Stimulated activated CD8-positive, alpha-beta memory T cell treated with anti-CD3 and anti-CD28 coated beads, Interleukin-2, amount 100 ng/mL, for 1 hour (primary cell): ENCODE data around the gene SUCLG2.

Experiments used
- DNase-seq, 2 donors: peaks; one replicate each; pipeline ENCODE4 v3.0.0-alpha.2; 2020; ENCODE audit warnings: low read depth in 2 of 2

Gene SUCLG2

DNA sequence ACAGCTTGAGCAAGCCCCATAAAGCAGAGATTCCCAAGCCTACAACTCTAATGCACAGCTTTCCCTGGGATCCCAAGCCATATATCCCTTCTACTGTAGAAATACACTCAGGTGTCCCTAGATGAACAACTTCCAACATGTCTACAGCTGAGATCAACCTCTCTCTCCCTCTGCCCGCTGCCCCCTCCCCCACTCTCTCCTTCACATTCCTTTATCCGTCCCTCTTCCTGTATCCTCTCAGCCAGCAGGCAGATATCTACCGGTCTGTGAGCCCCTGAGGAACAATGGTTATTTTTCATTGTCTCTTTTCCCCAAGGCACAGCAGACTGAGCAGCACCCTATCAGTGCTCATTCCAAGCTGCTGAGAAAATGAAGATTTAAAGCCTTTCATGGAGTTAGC lies 138.6 kb downstream of the SUCLG2 start:
- DNase-seq = no peak

DNA sequence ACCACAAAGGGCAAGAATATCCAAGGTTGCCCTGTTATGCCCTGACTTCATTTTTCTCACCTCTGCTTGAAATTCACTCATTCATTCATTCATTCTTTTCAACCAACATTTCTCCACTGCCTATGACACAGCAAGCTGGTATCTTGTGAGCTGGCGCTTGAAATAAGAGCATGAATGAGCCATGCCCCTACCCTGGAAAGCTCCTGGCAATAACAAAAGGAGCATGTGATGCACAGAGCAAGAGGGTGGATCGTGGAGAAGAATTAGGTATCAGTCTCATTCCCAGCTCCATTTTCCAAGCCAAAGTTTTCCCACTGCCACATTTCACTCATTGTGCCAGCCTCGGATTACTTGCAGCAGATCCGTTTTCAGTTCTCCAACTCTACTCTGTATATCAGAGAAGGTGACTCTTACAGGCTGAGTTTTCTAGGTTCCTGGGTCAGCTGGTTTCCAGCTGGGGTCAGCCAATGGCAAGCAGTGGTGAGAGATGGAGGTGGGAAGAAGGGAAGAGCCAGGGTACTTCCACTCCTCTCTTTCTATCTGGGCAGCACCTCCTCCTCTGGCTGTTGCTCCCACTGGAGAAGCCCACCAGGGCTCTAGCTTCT lies 144.8 kb downstream of the SUCLG2 start:
- DNase-seq = no peak

DNA sequence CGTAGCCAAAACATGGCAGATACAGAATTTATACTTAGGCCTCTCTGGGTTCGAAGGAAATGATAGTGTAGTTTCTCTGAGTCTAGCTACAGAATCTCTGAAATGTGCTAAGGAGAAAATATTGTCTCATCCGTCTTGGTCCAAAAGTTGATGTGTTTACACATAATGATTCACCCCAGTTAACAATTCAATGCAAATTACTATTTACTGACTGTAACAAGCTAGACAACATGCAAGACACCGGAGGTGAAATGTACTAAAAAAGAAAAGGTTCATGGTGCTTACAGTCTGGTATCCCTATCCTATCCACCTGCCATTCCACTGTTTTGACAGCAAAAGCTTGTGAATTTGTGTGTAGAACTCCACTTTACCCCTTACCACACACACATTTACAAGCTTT lies 146.8 kb downstream of the SUCLG2 start:
- no peak for DNase-seq

DNA sequence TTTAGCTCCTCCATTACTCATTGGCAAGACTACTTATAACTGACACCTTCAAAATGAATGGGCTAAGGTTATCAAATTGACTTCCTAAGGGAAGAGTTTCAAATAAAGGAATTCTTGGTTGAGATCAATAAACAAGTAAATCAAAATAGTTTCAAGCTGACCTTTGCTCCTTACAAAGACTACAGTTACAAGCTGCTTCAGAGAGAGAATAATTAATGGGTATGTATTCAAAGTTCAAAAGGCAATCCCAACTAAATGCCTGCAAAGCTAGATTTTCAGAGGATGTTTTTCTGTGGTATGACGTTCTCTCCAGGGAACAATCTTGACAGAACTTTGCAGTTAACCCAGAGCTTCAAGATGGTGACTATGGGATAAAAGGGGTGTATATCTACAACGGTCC lies 153.7 kb downstream of the SUCLG2 start:
- DNase-seq = no peak

DNA sequence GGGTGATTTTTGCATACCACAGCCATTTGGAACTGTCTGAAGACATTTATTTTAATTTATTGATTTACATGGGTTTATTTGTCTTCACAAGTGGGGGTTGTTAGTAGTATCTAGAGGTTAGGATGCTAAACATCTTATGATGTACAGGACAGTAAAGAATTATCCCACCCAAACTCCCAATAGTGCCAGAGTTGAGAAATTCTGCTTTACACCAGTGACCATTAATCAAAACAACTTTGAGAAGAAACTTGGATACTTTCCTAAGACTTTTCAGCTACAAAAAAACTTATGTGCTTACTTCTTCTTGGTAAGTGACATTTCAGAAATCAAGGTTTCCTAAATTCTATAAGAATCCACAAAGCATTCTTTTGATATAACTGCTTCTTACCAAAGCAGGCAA lies 156.7 kb downstream of the SUCLG2 start:
- DNase-seq = no peak

DNA sequence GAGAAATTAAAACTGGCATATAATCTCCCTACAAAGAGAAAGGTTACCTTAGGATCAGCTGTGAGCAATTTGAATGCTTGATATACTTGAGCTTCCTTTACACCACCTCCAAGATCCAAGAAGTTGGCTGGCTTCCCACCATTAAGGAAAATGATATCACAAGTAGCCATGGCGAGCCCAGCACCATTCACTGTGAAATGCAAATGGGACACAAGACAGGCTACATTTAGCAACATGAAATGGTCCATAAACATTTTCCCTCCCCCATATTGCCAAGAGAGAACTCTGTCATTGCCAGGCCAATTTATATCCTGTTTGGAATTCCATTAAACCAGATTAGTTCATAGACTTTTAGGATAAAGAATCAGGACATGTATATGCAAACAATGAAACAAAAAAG lies 158.7 kb downstream of the SUCLG2 start:
- no peak for DNase-seq

DNA sequence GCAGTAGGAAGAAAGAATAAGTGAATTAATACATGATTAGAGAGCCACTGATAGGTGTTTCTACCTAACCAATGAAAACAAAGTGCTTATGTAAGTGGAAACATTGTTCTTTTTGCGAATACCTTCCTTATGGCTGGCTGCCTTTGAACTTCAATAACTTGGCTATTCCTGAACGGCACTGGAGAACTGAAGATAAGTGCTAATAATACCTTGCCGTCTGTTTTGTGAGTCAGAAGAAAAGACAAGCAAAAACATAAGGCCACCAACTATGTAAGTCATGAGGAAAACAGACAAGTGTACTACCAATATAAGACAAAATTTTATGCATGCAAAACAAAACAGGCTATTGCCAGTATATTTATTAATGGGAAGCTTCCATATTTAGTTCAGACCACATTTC lies 160.6 kb downstream of the SUCLG2 start:
- DNase-seq = no peak

DNA sequence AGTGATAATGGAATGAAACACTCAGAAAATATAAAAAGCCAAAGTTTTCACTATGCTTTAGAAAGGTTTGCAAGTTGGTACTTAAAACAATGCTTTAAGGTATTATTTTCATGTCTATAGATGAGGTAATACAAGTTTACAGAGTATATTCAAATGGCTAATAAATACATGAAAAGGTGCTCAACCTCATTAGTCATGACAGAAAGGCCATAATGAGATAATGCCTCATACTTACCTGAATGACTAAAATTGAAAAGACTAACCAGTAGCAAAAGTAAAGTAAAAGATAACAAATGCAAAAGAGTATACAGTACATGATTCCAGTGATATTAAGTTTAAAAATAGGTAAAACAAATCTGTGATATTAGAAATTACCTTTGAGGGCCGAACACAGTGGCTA lies 163.8 kb downstream of the SUCLG2 start:
- DNase-seq = no peak

DNA sequence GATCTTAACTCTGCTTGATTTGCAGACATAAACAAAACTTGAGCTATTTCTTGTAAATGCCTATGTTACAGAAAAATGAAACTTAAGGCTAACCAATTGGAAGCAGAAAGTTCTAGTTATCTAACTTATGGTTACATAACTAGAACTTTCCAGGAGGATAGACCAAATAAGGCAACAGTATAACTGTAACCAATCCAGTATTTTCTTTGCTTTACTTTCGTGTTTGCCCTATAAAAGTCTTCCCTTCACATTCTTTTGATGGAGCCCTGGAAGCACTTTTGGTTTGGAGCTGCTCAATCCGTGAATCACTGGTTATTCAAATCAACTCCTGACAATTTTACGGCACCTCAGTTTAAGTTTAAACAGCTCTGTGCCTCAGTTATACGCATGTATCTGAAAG lies 164.6 kb downstream of the SUCLG2 start:
- no peak for DNase-seq

DNA sequence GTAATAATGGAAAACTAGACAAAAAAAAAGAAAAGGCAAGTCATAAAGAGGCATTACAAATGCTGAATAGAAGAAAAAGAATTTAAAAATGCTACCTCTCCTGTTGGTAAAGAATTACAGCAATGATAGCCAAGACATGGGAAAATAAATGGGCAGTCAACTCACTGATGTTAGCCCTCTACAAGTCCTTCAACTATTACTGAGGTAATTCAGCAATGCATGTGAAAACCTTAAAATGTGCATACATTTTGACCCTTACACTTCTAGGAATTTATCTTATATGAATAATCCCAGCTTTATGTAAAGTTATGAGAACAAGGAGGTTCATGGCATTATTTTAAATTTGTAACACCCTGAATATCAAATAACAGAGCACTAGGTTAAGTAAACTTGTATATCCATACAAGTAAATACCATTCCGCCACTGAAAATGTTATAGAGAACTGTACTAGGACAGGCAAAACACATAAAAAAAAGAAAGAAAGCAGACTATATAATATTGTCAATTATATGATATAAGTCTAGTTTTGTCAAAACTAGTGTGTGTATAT lies 166.8 kb downstream of the SUCLG2 start:
- DNase-seq = no peak

DNA sequence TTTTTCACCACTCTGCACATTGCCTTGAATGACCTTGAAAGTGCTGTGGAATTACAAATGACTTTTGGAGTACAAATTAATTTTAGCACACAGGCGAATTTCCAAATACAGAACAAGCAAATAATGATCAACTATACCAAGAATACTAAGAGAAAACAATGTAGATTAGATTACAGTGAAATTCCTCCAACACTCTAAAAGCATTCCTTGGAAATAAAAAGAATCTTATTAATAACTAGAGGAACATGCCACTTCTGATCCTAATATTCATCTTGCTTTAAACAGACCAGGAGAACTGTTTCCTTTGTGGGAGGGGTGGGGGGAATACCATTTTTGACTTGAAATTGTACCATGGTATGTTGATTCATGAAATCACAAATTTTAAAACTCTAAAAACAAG lies 167.5 kb downstream of the SUCLG2 start:
- DNase-seq = no peak

DNA sequence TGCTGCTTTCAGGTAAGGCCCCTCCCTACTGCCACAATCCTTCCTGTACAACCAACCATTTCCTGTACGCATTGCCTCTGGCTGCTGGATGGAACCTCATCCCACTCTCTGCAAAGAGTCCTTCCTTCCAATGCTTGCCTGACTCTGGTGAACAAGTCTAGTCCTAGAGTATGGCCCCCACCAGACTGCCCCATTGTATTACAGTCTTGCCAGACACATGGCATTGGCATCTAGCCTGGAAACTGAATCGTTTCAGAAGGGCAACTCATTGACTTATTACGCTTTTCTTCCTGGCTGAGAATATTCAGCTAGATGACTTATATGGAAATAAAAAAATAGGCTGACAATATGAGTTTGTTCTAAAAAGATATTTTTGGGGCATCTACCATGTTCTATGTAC lies 170.3 kb downstream of the SUCLG2 start:
- DNase-seq = no peak

DNA sequence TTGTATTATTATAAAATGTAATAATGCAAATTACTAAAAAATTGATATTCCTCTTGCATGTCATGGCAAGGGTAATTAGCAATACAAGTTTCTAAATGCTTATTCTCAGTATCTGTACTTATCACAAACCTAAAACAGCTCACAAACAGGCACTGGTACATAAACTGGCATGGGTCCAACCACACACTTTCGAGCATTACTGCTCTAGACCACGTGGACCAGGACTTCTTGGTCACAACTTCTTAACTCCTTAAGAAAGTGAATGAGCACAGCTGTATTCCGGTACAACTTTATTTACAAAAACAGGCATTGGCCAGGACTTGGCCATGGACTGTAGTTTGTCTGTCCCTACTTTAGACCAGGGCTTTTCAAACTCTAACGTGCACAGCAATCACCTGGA lies 173.3 kb downstream of the SUCLG2 start:
- DNase-seq = no peak

DNA sequence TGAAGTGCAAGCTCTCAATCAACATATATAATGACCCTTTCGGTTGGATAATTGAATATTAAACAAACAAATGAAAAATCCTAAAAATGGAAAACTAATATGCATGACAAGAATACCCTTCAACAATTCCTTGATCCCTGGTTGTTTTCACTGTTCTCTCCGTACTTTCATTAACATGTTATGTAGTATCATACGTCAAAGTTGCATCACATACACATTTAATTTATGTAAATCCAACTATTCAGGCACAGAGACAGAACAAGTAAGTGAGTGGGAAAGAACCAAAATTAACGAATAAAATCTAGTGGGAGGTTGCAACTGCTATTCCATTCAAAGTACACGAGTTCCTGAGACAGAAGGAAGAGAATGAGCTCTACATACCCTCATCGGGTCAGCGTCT lies 176.0 kb downstream of the SUCLG2 start:
- DNase-seq = no peak

DNA sequence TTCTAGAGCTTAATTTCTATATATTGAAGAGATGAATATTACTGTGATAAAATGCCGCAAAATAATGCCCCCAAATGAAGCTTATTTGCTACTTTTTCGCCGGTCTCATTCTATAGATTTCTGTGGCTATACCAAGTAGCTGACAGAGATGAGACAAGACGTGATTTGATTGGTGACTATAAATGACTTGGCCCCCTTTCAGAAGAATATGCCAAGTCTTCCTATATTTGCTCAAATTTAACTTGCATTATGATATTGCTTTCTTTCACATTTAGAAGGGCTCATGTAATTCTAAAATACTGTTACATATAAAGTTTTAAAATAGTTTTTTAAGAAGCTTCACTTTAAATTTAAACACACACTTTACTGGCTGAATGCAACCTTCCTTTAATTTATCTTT lies 180.1 kb downstream of the SUCLG2 start:
- DNase-seq = no peak

DNA sequence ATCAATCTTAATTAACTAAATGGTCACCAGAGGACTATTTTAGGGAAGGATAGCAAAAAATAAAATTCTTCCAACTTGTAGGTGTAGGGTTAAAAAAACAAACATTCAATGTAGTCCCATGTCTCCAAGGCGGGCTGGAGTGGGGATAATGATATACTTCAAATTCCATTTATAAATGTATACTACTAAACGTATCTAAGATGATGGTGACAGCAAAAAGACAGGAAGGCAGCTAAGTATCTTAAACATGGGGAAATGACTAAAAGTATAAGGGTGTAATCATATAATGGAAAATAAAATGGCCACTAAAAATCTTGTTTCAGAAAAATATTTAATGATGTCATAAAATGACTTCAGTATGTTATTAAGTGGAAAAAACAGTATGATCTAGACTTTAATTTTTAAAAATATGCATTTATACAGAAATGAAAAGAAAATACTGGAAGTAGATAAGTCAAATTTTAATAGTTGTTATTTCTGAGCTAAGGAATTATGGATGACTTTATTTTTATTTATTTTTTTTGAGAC lies 181.7 kb downstream of the SUCLG2 start:
- no peak for DNase-seq

DNA sequence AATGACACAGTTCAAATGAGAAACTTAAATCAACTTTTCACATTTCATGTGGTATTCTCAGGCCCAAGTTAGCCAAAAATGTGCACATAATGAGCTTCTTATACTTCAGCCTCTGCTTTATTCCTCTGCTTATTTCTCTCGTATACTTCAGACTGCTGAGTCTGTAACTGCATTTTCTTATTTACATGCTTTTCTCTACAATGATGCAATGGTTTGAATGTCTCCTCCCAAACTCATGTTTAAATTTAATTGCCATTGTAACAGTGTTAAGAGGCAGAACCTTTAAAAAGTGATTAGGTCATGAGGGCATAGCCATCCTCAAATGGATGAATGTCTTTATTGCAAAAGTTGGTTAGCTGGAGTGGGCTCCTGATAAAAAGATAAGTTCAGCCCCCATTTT lies 184.2 kb downstream of the SUCLG2 start:
- no peak for DNase-seq

DNA sequence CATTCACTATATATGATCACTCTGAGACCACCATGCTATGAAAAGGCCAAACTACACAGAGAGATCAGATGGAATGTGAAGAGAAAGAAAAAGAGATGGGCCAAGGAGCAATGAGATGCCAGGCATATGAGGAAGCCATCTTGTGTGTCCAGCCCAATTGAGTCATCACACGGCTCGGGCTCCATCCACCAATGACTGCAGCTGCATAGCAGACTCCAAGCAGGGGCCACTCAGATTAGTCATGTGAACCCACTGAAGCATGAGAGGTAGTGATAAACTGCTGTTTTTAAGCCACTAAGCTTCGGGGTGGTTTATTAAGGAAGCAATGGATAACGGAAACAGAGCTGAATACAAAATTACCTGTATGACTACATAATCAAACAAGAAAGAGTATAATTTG lies 185.9 kb downstream of the SUCLG2 start:
- no peak for DNase-seq

DNA sequence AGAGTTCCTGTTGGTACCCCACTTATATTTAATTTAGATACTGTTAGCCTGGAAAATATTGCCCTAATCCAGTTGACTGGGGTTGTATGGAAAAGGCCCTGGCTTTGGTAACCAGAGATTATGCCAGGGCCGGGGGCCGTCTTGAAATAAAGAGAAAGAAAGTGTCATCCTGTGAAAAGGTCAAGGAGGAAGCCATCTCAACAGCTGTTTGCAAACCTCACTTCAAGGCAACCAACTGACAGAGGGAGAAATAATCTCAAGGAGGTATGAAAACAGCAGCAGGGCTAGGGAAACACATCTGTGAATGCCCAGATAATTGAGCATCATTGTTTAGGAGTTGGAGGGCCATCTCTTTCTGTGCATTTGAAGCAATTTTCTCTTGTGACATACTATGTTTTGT lies 190.8 kb downstream of the SUCLG2 start:
- no peak for DNase-seq

DNA sequence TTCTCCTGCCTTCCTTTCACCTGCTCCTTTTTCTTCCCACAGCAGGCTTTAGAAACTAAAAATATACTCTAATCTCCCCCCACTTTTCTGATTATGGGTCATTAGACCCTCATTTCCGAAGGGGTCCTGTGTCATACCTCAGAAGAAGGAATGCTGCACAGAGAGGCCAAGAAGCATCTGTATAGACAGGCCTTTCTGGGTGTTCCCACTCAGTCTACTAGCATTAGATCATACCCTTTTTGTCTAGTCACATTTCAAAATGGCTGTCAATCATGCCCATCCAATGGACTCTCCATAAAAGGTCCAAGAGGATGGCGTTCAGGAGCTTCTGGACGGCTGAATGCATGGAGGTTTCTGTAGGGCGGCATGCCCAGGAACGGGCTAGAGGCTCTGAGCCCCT lies 192.2 kb downstream of the SUCLG2 start:
- no peak for DNase-seq

DNA sequence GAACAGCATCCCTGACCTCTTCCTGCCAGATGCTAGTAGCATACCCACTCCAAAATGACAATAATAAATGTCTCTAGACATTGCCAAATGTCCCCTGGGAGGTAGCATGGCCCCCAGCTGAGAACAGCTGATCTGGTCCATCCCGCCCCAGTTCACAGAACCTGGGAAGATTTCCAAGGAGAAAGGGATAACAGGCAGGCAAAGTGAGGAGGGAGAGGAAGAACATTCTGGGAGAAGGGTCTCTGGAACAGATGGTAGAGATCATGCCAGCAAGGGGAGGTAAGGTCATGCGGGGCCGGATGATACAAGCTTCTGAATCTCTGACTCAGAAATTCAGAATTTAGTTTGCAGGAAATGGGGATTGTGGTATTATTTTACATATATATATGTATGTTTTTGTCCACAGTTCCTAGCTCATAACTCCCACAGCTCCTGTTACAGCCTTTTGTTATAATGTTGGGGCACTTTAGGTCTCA lies 192.7 kb downstream of the SUCLG2 start:
- DNase-seq = no peak

DNA sequence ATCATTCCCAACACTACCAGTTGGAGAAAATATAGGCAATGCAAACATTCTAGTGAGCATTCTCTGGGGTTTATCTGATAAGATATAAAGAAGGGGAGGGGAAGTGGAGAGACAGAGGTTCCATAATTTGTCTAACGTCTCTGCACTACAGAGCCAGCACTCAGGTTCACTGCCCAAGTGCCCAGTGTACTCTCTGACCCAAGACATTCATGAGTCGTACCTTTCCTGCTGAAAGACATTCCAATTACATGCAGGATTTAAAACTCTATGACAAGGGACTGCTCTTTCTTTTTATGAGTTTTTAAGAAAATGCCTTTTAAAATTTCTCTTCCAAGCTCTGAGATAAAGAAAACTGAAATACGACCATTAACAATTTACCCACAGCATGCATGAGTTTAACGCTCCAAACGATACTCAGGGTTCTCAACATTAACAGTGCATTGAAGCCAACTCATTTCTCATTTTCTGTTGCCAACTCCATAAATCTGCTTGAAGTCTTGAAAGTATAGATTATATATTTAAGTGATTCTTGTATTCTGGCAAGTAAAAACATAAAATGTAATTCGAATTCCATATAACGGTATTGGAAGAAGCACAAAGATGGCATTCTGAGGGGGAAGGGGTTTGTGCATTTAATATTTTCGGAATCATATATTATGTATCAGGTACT lies 193.4 kb downstream of the SUCLG2 start:
- DNase-seq = no peak

DNA sequence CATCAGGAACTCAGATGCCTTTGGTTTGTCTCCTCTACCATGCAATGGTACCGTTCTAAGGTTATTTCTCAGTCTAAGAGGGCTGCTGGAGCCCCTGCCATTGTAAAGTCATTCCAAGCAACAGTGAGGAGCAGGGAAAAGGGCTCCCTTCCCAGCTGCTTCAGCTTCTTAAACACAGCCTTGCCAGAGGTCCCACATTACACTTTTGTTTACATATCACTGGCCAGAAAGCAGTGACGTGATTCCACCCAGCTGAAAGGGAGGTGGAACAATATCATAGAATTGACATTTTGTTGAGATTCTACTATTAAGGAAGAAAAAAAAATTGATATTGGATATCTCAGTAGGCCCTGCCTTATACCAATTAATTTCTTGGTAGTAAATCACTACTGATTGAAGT lies 194.6 kb downstream of the SUCLG2 start:
- no peak for DNase-seq
